22Rv1 (cell line): ENCODE data around the gene SNAP25.

ENCODE experiments used
- ZFX ChIP-seq: fragments of 450-650 bp; IDR thresholded peaks from 2 replicates; pipeline ENCODE4 v1.6.1; 2017; ENCODE audit warnings: antibody characterized with exemption, borderline replicate concordance
- TF ChIP-seq, protein P1 (sequence below): fragments of 450-650 bp; IDR thresholded peaks from 2 replicates; pipeline ENCODE4 v1.5.1; 2017; ENCODE audit warnings: mild to moderate bottlenecking

DNA sequence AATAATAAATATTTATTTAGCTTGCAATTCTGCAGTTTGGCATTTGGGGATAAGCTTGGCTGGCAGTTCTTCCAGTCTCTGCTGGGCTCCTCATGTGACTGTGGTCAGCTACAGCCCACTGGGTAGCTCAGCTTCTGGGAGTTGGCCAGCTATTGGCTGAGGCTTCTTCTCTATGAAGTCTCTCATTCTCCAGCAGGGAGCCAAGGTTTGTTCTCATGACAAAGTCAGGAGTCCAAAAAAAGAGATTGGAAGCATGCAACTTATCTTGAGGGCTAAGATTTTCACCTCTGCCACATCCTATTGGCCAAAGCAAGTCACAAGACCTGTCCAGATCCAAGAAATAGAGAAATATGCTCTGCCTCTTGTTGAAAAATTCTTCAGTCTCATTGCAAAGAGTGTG lies 94.6 kb downstream of the SNAP25 start:
- TF ChIP-seq, protein P1, sequence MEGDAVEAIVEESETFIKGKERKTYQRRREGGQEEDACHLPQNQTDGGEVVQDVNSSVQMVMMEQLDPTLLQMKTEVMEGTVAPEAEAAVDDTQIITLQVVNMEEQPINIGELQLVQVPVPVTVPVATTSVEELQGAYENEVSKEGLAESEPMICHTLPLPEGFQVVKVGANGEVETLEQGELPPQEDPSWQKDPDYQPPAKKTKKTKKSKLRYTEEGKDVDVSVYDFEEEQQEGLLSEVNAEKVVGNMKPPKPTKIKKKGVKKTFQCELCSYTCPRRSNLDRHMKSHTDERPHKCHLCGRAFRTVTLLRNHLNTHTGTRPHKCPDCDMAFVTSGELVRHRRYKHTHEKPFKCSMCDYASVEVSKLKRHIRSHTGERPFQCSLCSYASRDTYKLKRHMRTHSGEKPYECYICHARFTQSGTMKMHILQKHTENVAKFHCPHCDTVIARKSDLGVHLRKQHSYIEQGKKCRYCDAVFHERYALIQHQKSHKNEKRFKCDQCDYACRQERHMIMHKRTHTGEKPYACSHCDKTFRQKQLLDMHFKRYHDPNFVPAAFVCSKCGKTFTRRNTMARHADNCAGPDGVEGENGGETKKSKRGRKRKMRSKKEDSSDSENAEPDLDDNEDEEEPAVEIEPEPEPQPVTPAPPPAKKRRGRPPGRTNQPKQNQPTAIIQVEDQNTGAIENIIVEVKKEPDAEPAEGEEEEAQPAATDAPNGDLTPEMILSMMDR, result no peak
- no peak for TF ChIP-seq ZFX
